Progenitor cell of endocrine pancreas (in vitro differentiated cells): ENCODE results near the gene LRMDA. TPM values are rescaled to one million over a fixed set of nuclear protein-coding genes. Genes with fewer than 3 reads are reported as not detected.

Experiments
- DNase-seq: peaks from one replicate; pipeline ENCODE4 v3.0.0; 2021; ENCODE audit warnings: low spot score; ENCODE audit not compliant: unreplicated experiment
- H3K27ac Mint-ChIP-seq: 2 replicates; pipeline ENCODE4 v1.8.0; 2021; ENCODE audit warnings: mild to moderate bottlenecking, moderate library complexity, mixed read lengths
- H3K27me3 Mint-ChIP-seq: 2 replicates; pipeline ENCODE4 v1.8.0; 2021; ENCODE audit warnings: mixed read lengths
- H3K36me3 Mint-ChIP-seq: 2 replicates; pipeline ENCODE4 v1.8.0; 2022; ENCODE audit warnings: mixed read lengths; ENCODE audit not compliant: insufficient read depth
- H3K4me1 Mint-ChIP-seq: 2 replicates; pipeline ENCODE4 v1.8.0; 2021; ENCODE audit warnings: low read depth, mixed read lengths
- H3K4me3 Mint-ChIP-seq: 2 replicates; pipeline ENCODE4 v1.8.0; 2021; ENCODE audit warnings: low read depth, mild to moderate bottlenecking, moderate library complexity, mixed read lengths
- H3K9me3 Mint-ChIP-seq: 2 replicates; pipeline ENCODE4 v1.8.0; 2021; ENCODE audit warnings: low read depth, mixed read lengths
- CTCF ChIP-seq: fragments of 200-600 bp; sonication (generic); IDR thresholded peaks from one replicate; pipeline ENCODE4 v1.5.0; 2021; ENCODE audit warnings: antibody characterized with exemption, mild to moderate bottlenecking; ENCODE audit not compliant: unreplicated experiment
- total RNA-seq: library from RNA; stranded (reverse); gene quantifications from 2 replicates; pipeline ENCODE4 v1.2.1, GENCODE V29; 2021

Gene LRMDA
- total RNA-seq, 1 donor from 2014 or later: 6.5 TPM

GRCh38 chr10:75722609-75723008 lies 291.2 kb downstream of the LRMDA start:
- no peak for TF ChIP-seq CTCF
- Mint-ChIP-seq H3K27ac (no peak overlapping the region), H3K9me3 (no peaks in the 10 kb centered on the region), H3K36me3 (no peaks in the 10 kb centered on the region), H3K27me3 (peaks cover 7% of the 10 kb centered on the region), H3K4me3 (no peak overlapping the region), H3K4me1 (peaks cover 3% of the 10 kb centered on the region)
- DNase-seq: no peak

GRCh38 chr10:75723319-75723980 lies 292.0 kb downstream of the LRMDA start:
- no peak overlapping the region for H3K4me3 Mint-ChIP-seq
- H3K27ac Mint-ChIP-seq: no peak overlapping the region
- DNase-seq: no peak
- no peak for TF ChIP-seq CTCF
- H3K4me1 Mint-ChIP-seq: peaks cover 3% of the 10 kb centered on the region
- H3K36me3 Mint-ChIP-seq: no peaks in the 10 kb centered on the region
- peaks cover 6% of the 10 kb centered on the region for H3K27me3 Mint-ChIP-seq
- H3K9me3 Mint-ChIP-seq: no peaks in the 10 kb centered on the region

GRCh38 chr10:75724047-75724446 lies 292.6 kb downstream of the LRMDA start:
- Mint-ChIP-seq H3K4me1 (peaks cover 3% of the 10 kb centered on the region), H3K27me3 (peaks cover 12% of the 10 kb centered on the region), H3K4me3 (no peak overlapping the region), H3K27ac (no peak overlapping the region), H3K36me3 (no peaks in the 10 kb centered on the region), H3K9me3 (no peaks in the 10 kb centered on the region)
- no peak for TF ChIP-seq CTCF
- DNase-seq: no peak

- Mint-ChIP-seq H3K4me3 (no peak overlapping the region), H3K27ac (no peak overlapping the region), H3K4me1 (peaks cover 3% of the 10 kb centered on the region), H3K9me3 (peaks cover 3% of the 10 kb centered on the region), H3K27me3 (peaks cover 14% of the 10 kb centered on the region), H3K36me3 (no peaks in the 10 kb centered on the region)
- DNase-seq: no peak
- TF ChIP-seq CTCF: no peak
These were observed 295.4 kb downstream of the LRMDA start for GRCh38 chr10:75726522-75727483.

- TF ChIP-seq CTCF: no peak
- peaks cover 3% of the 10 kb centered on the region for H3K9me3 Mint-ChIP-seq
- no peak for DNase-seq
- H3K36me3 Mint-ChIP-seq: no peaks in the 10 kb centered on the region
- H3K27me3 Mint-ChIP-seq: peaks cover 14% of the 10 kb centered on the region
- peaks cover 19% of the 10 kb centered on the region for H3K4me1 Mint-ChIP-seq
- H3K4me3 Mint-ChIP-seq: no peak overlapping the region
- no peak overlapping the region for H3K27ac Mint-ChIP-seq
These were observed 299.4 kb downstream of the LRMDA start for GRCh38 chr10:75730847-75731246.
